OCI-M1 (cell line): ENCODE results near the gene CPNE4.

Source experiments
- DNase-seq: peaks from one replicate; lab custom pipeline; 2025; lab: John Stamatoyannopoulos, UW

The CPNE4 gene

GRCh38 chr3:131796558-131797198 is 238.1 kb downstream of the CPNE4 start:
- no peak for DNase-seq

GRCh38 chr3:131796111-131796510 is 238.7 kb downstream of the CPNE4 start:
- DNase-seq, result no peak

- peak; percentile 98 for DNase-seq
Measured at GRCh38 chr3:131795390-131796090, 239.3 kb downstream of the CPNE4 start.

GRCh38 chr3:131794766-131795388 is 239.9 kb downstream of the CPNE4 start:
- peak; percentile 83 for DNase-seq

- DNase-seq, result no peak
Measured at GRCh38 chr3:131793870-131794269, 240.9 kb downstream of the CPNE4 start.

GRCh38 chr3:131789188-131789587 is 245.6 kb downstream of the CPNE4 start:
- DNase-seq, result no peak

- DNase-seq, result no peak
Measured at GRCh38 chr3:131786386-131786785, 248.4 kb downstream of the CPNE4 start.

- peak; percentile 63 for DNase-seq
Measured at GRCh38 chr3:131782751-131783150, 252.1 kb downstream of the CPNE4 start.

GRCh38 chr3:131778526-131778925 is 256.3 kb downstream of the CPNE4 start:
- no peak for DNase-seq

- peak; percentile 29 for DNase-seq
Measured at GRCh38 chr3:131775650-131776049, 259.2 kb downstream of the CPNE4 start.

GRCh38 chr3:131772269-131773026 is 262.4 kb downstream of the CPNE4 start:
- no peak for DNase-seq

- no peak for DNase-seq
Measured at GRCh38 chr3:131762981-131763564, 271.7 kb downstream of the CPNE4 start.

GRCh38 chr3:131756405-131756804 is 278.4 kb downstream of the CPNE4 start:
- DNase-seq, result no peak

GRCh38 chr3:131755380-131755779 is 279.4 kb downstream of the CPNE4 start:
- DNase-seq, result no peak

- no peak for DNase-seq
Measured at GRCh38 chr3:131750256-131750655, 284.6 kb downstream of the CPNE4 start.

GRCh38 chr3:131749826-131750225 is 285.0 kb downstream of the CPNE4 start:
- no peak for DNase-seq

- DNase-seq, result no peak
Measured at GRCh38 chr3:131747466-131747865, 287.3 kb downstream of the CPNE4 start.

- no peak for DNase-seq
Measured at GRCh38 chr3:131744765-131745164, 290.0 kb downstream of the CPNE4 start.

GRCh38 chr3:131743126-131743525 is 291.7 kb downstream of the CPNE4 start:
- DNase-seq, result no peak

- no peak for DNase-seq
Measured at GRCh38 chr3:131739211-131739610, 295.6 kb downstream of the CPNE4 start.

- peak; percentile 11 for DNase-seq
Measured at GRCh38 chr3:131738095-131738494, 296.7 kb downstream of the CPNE4 start.

GRCh38 chr3:131735544-131735943 is 299.3 kb downstream of the CPNE4 start:
- DNase-seq, result no peak
